Uterus (tissue), 2 donors: Measurements from ENCODE around the gene SMAD3.

ENCODE experiments used
- POLR2A ChIP-seq, 2 donors: fragments of 450-650 bp; IDR thresholded peaks; one replicate each; pipeline ENCODE4 v1.6.1; 2016; ENCODE audit warnings: antibody characterized with exemption in 2 of 2, mild to moderate bottlenecking in 1 of 2, moderate library complexity in 1 of 2
- TF ChIP-seq, protein P1 (sequence below), 4 experiments: fragments of 200-600 bp in 2 of 4; fragments of 450-650 bp in 2 of 4; sonication (generic) in 2 of 4; IDR thresholded peaks; one replicate each; pipeline ENCODE4 v1.5.1; 2016 to 2019; ENCODE audit warnings: antibody characterized with exemption in 4 of 4, mild to moderate bottlenecking in 2 of 4, moderate library complexity in 1 of 4

DNA sequence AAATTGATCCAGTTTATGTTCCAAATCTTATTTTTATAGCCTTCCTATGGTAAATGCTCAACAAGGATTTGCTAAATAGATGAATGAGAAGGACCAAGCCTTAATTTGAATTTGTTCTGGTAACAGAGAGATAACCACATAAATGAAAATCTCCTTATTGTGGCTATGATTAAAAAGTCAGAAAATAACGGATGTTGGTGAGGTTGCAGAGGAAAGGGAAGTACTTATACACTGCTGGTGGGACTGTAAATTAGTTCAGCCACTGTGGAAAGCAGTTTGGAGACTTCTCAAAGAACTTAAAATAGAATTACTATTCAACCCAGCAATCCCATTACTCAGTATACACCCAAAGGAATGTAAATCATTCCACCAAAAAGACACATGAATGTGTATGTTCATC is 162.9 kb downstream of the SMAD3 start:
- TF ChIP-seq, protein P1, sequence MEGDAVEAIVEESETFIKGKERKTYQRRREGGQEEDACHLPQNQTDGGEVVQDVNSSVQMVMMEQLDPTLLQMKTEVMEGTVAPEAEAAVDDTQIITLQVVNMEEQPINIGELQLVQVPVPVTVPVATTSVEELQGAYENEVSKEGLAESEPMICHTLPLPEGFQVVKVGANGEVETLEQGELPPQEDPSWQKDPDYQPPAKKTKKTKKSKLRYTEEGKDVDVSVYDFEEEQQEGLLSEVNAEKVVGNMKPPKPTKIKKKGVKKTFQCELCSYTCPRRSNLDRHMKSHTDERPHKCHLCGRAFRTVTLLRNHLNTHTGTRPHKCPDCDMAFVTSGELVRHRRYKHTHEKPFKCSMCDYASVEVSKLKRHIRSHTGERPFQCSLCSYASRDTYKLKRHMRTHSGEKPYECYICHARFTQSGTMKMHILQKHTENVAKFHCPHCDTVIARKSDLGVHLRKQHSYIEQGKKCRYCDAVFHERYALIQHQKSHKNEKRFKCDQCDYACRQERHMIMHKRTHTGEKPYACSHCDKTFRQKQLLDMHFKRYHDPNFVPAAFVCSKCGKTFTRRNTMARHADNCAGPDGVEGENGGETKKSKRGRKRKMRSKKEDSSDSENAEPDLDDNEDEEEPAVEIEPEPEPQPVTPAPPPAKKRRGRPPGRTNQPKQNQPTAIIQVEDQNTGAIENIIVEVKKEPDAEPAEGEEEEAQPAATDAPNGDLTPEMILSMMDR (IDR thresholded peaks at IDR 0.05), result no peak
- no peak for TF ChIP-seq POLR2A (IDR thresholded peaks at IDR 0.05)
